Stimulated activated memory B cell treated with anti-CD40 and anti-IgM and Interleukin-4, amounts not matched to agents 10 μg/mL and 1 μg/mL and 100 μg/mL, for 72 hours (primary cell): ENCODE results near the gene FN1.
"Not testable (repeated sequence)": the region's sequence is repeated elsewhere in the genome, so short reads cannot be mapped to it uniquely, and the experiment has no call there.

Experiments used
- ATAC-seq: fragments of 150-1000 bp; cut with Tn5 transposase; 2 replicates; pipeline ENCODE4 v1.10.0; 2021
- H3K27ac Mint-ChIP-seq: one replicate; pipeline ENCODE4 v1.8.0; 2022; ENCODE audit warnings: mild to moderate bottlenecking, mixed read lengths
- H3K27me3 Mint-ChIP-seq: one replicate; pipeline ENCODE4 v1.8.0; 2022; ENCODE audit warnings: mixed read lengths
- H3K36me3 Mint-ChIP-seq: one replicate; pipeline ENCODE4 v1.8.0; 2022; ENCODE audit warnings: mixed read lengths
- H3K4me1 Mint-ChIP-seq: one replicate; pipeline ENCODE4 v1.8.0; 2022; ENCODE audit warnings: mixed read lengths
- H3K4me3 Mint-ChIP-seq: one replicate; pipeline ENCODE4 v1.8.0; 2022; ENCODE audit warnings: mild to moderate bottlenecking, moderate library complexity, mixed read lengths
- H3K9me3 Mint-ChIP-seq: one replicate; pipeline ENCODE4 v1.8.0; 2022; ENCODE audit warnings: mixed read lengths

The FN1 gene

DNA sequence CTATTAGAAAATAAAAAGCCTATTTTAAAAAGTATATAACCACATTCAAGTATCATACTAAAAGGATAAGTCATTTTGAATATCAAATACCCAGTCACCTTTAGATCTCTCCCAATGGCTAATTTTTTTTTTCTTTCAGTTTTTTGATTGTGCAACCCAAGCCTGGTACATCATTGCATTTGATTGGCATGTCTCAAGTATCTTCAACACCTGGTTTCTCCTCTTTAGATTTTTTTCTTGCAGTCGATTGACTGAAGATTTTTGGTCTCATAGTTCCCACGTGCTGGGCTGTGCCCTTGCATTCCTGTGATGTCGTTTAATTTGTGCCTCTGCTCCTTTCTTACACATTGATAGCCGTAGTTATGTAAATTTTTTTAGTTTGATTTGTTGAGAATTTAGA is 83.3 kb downstream of the FN1 start:
- ATAC-seq, result no peak
- Mint-ChIP-seq H3K27ac (no peak overlapping the region), H3K4me3 (no peak overlapping the region)

GRCh38 chr2:215347878-215348277 is 88.0 kb downstream of the FN1 start:
- no peak for ATAC-seq
- Mint-ChIP-seq H3K4me3 (no peak overlapping the region), H3K4me1 (no peaks in the 10 kb centered on the region), H3K36me3 (peaks cover 66% of the 10 kb centered on the region), H3K9me3 (no peaks in the 10 kb centered on the region), H3K27ac (no peak overlapping the region), H3K27me3 (no peaks in the 10 kb centered on the region)

More for the DNA sequence above, 83.3 kb downstream of the FN1 start:
- Mint-ChIP-seq H3K36me3 (peaks cover 78% of the 10 kb centered on the region), H3K27me3 (no peaks in the 10 kb centered on the region), H3K9me3 (no peaks in the 10 kb centered on the region), H3K4me1 (no peaks in the 10 kb centered on the region)

GRCh38 chr2:215338883-215339679 is 96.8 kb downstream of the FN1 start:
- H3K36me3 Mint-ChIP-seq, result peaks cover 72% of the 10 kb centered on the region
- ATAC-seq, result no peak
- no peaks in the 10 kb centered on the region for H3K4me1 Mint-ChIP-seq
- H3K9me3 Mint-ChIP-seq, result no peaks in the 10 kb centered on the region
- no peak overlapping the region for H3K4me3 Mint-ChIP-seq
- no peak overlapping the region for H3K27ac Mint-ChIP-seq
- no peaks in the 10 kb centered on the region for H3K27me3 Mint-ChIP-seq

DNA sequence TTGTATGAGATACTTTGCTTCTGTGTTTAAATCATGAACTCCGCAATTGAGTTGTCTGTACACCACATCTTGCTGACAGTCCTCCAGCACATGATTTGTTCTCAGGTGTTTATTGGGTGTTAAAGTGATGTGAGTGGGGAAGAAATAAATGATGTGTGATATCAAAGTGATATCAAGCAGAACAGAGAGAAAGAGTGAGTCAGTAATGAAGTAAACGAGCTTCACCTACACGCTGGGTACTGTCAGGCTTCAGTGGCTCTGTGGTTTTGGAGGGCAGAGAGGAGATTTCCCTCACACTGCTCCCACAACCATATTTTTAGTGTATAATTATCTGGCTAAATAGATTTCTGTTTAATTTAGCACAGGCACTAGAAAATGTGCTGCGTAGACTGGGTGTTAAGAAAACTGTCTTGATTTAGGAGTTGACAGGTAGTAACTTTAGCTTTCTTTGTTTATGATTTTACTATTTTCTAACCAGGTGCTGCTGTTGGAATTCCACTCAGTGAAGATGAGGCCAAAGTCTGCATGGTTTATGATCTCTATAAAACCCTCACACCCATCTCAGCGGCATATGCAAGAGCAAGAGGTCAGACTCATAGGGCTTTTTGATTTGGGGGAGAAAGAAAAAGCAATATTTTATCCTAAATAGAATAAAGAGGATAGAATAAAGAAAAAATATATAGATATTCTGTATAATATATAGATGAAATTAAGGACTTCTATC is 102.8 kb downstream of the FN1 start:
- Mint-ChIP-seq H3K9me3 (no peaks in the 10 kb centered on the region), H3K27ac (peak overlapping the region; percentile 57), H3K36me3 (peaks cover 71% of the 10 kb centered on the region), H3K4me1 (peaks cover 46% of the 10 kb centered on the region), H3K4me3 (no peak overlapping the region), H3K27me3 (no peaks in the 10 kb centered on the region)
- ATAC-seq, result peak; percentile 77

- H3K4me3 Mint-ChIP-seq, result no peak overlapping the region
- no peaks in the 10 kb centered on the region for H3K27me3 Mint-ChIP-seq
- ATAC-seq, result no peak
- H3K4me1 Mint-ChIP-seq, result peaks cover 61% of the 10 kb centered on the region
- H3K27ac Mint-ChIP-seq, result no peak overlapping the region
- no peaks in the 10 kb centered on the region for H3K9me3 Mint-ChIP-seq
- peaks cover 83% of the 10 kb centered on the region for H3K36me3 Mint-ChIP-seq
Observed at GRCh38 chr2:215328066-215328465, 107.8 kb downstream of the FN1 start.

GRCh38 chr2:215324811-215325210 is 111.1 kb downstream of the FN1 start:
- Mint-ChIP-seq H3K27ac (peak overlapping the region; percentile 15), H3K4me1 (peaks cover 41% of the 10 kb centered on the region), H3K9me3 (no peaks in the 10 kb centered on the region), H3K36me3 (peaks cover 83% of the 10 kb centered on the region), H3K27me3 (no peaks in the 10 kb centered on the region), H3K4me3 (no peak overlapping the region)
- no peak for ATAC-seq

- Mint-ChIP-seq H3K27ac (no peak overlapping the region), H3K27me3 (no peaks in the 10 kb centered on the region), H3K4me3 (no peak overlapping the region), H3K4me1 (peaks cover 39% of the 10 kb centered on the region), H3K36me3 (peaks cover 61% of the 10 kb centered on the region), H3K9me3 (no peaks in the 10 kb centered on the region)
- no peak for ATAC-seq
Observed at GRCh38 chr2:215320679-215321078, 115.2 kb downstream of the FN1 start.

DNA sequence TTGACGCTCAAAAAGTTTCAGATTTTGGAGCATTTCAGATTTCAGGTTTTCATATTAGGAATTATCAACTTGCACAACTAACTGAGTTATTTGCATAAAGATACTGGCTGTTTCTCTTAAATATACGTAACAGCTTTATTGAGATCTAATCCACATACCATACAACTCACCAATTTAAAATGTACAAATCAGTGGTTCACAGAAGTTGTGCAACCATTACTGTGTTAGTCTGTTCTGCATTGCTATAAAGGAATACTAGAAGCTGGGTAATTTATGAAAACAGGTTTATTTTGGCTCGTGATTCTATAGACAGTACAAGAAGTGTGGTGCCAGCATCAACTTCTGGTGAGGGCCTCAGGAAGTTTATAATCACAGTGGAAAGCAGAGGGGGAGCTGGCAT is 115.8 kb downstream of the FN1 start:
- ATAC-seq, result no peak
- Mint-ChIP-seq H3K27me3 (no peaks in the 10 kb centered on the region), H3K9me3 (no peaks in the 10 kb centered on the region), H3K36me3 (peaks cover 61% of the 10 kb centered on the region), H3K4me3 (no peak overlapping the region), H3K27ac (no peak overlapping the region), H3K4me1 (peaks cover 40% of the 10 kb centered on the region)

GRCh38 chr2:215319500-215319899 is 116.4 kb downstream of the FN1 start:
- Mint-ChIP-seq H3K27ac (no peak overlapping the region), H3K27me3 (no peaks in the 10 kb centered on the region), H3K4me3 (no peak overlapping the region), H3K36me3 (peaks cover 63% of the 10 kb centered on the region), H3K4me1 (peaks cover 40% of the 10 kb centered on the region), H3K9me3 (no peaks in the 10 kb centered on the region)
- ATAC-seq, result no peak

- Mint-ChIP-seq H3K27ac (no peak overlapping the region), H3K9me3 (no peaks in the 10 kb centered on the region), H3K4me1 (peaks cover 49% of the 10 kb centered on the region), H3K27me3 (no peaks in the 10 kb centered on the region), H3K36me3 (peaks cover 57% of the 10 kb centered on the region), H3K4me3 (no peak overlapping the region)
- ATAC-seq, result no peak
Observed at GRCh38 chr2:215316336-215316735, 119.5 kb downstream of the FN1 start.

DNA sequence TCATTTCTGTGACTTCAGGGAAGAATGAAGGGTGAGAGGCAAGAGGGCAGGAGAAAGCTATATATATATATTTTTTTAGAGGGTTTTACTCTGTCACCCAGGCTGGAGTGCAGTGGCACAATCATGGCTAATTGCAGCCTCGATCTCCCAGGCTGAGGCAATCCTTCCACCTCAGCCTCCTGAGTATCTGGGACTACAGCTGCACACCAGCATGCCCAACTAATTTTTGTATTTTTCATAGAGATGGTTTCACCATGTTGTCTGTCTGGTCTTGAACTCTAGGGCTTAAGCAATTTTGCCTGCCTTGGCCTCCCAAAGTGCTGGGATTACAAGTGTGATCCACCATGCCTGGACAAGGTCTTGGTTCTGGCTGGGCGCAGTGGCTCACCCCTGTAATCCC is 120.6 kb downstream of the FN1 start:
- Mint-ChIP-seq H3K4me1 (peaks cover 42% of the 10 kb centered on the region), H3K4me3 (no peak overlapping the region), H3K9me3 (no peaks in the 10 kb centered on the region), H3K27me3 (no peaks in the 10 kb centered on the region), H3K27ac (peak overlapping the region; percentile 58), H3K36me3 (peaks cover 47% of the 10 kb centered on the region)
- ATAC-seq, result no peak

GRCh38 chr2:215314896-215315295 is 121.0 kb downstream of the FN1 start:
- Mint-ChIP-seq H3K4me3 (no peak overlapping the region), H3K36me3 (peaks cover 43% of the 10 kb centered on the region), H3K27ac (peak overlapping the region; percentile 58), H3K4me1 (peaks cover 42% of the 10 kb centered on the region), H3K27me3 (no peaks in the 10 kb centered on the region), H3K9me3 (no peaks in the 10 kb centered on the region)
- no peak for ATAC-seq

- H3K4me3 Mint-ChIP-seq, result peak overlapping the region; percentile 88
- no peak for ATAC-seq
- H3K27me3 Mint-ChIP-seq, result no peaks in the 10 kb centered on the region
- H3K36me3 Mint-ChIP-seq, result peaks cover 38% of the 10 kb centered on the region
- no peaks in the 10 kb centered on the region for H3K9me3 Mint-ChIP-seq
- peak overlapping the region; percentile 89 for H3K27ac Mint-ChIP-seq
- peaks cover 42% of the 10 kb centered on the region for H3K4me1 Mint-ChIP-seq
Observed at GRCh38 chr2:215313255-215313613, 122.6 kb downstream of the FN1 start.

- Mint-ChIP-seq H3K4me3 (peak within 1 kb of the TSS; percentile 88), H3K9me3 (no peaks in the 10 kb centered on the region), H3K4me1 (peaks cover 36% of the 10 kb centered on the region), H3K27me3 (no peaks in the 10 kb centered on the region), H3K36me3 (peaks cover 31% of the 10 kb centered on the region), H3K27ac (peak within 1 kb of the TSS; percentile 89)
- ATAC-seq, result peak; percentile 99
Observed at GRCh38 chr2:215311625-215312396, 124.1 kb downstream of the FN1 start, which contains the start of gene ATIC. Gene ATIC, plus strand, starts transcription at chr2:215312059. Its CDS starts 84 bp downstream, at chr2:215312143.

- Mint-ChIP-seq H3K36me3 (peaks cover 29% of the 10 kb centered on the region), H3K27ac (peak overlapping the region; percentile 89), H3K4me1 (peaks cover 34% of the 10 kb centered on the region), H3K4me3 (peak overlapping the region; percentile 88)
- not testable (repeated sequence) for H3K9me3 Mint-ChIP-seq, H3K27me3 Mint-ChIP-seq
- ATAC-seq, result peak; percentile 37
Observed at GRCh38 chr2:215311259-215311624, 124.6 kb downstream of the FN1 start.
